NCI-H82 treated with DMSO at 0.1 percent for 48 hours (cell line): ENCODE data around the gene CHGA.

ENCODE experiments used
- DNase-seq: peaks from one replicate; lab custom pipeline; 2025; ENCODE audit not compliant: unreplicated experiment; lab: John Stamatoyannopoulos, UW

Gene CHGA

GRCh38 chr14:92976268-92976667 lies 53.3 kb downstream of the CHGA start:
- no peak for DNase-seq

GRCh38 chr14:92978229-92979021 lies 55.5 kb downstream of the CHGA start:
- DNase-seq = no peak

- no peak for DNase-seq
These were observed 57.9 kb downstream of the CHGA start for GRCh38 chr14:92980866-92981265.

- no peak for DNase-seq
These were observed 58.8 kb downstream of the CHGA start for GRCh38 chr14:92981726-92982125.

DNA sequence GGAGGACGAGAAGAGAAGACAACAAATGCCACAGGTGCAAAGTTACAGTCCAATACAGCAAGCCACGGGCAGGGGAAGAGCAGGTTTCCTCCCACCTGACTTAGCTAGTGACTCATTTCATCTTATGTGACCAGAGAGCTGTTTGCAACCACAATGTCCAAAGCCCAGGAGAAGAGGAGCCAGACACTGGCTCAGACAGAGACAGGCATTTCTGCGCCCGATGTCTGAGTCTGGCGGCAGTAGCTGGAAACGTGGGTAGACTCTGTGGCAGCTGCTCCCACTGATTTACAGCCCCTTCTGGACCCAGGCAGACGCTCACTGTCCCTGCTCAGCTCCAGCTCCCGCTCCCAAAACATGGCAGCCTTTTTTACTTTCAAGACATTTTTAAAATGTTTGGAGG lies 60.0 kb downstream of the CHGA start:
- DNase-seq = no peak

- DNase-seq = no peak
These were observed 61.3 kb downstream of the CHGA start for GRCh38 chr14:92984082-92984788.
